Skin epidermis (tissue), 12 donors: ENCODE results near the gene DAZAP1.
A peak's percentile ranks its signal among the peaks of the same experiment; 100 is the strongest.
"Not testable (repeated sequence)": the region's sequence is repeated elsewhere in the genome, so short reads cannot be mapped to it uniquely, and the experiment has no call there.

Experiments
- H3K27ac ChIP-seq, 21 experiments: fragments of 200-600 bp; sonication (generic) in 11 of 21; one replicate each; pipeline ENCODE4 v1.5.0; 2020; ENCODE audit warnings: mild to moderate bottlenecking in 3 of 21, inconsistent platforms in 2 of 21, moderate library complexity in 2 of 21
- H3K4me3 ChIP-seq, 7 experiments: fragments of 200-600 bp; sonication (generic) in 2 of 7; one replicate each; pipeline ENCODE4 v1.5.0; 2020; ENCODE audit warnings: inconsistent platforms in 2 of 7, mild to moderate bottlenecking in 2 of 7, moderate library complexity in 1 of 7

The DAZAP1 gene

GRCh38 chr19:1466461-1467214 lies 59.3 kb downstream of the DAZAP1 start:
- H3K4me3 ChIP-seq = peak overlapping the region in 1 of 7 experiments; percentile 4

DNA sequence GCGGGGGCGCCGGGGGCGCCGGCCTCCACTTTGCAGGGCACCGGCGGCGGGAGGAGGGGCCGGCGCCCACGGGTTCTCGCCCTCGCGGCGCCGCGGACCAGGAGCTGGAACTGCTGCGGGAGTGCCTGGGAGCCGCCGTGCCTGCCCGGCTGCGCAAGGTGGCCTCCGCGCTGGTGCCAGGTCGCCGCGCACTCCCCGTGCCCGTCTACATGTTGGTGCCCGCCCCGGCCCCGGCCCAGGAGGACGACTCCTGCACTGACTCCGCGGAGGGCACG lies 59.8 kb downstream of the DAZAP1 start:
- peak overlapping the region in 1 of 7 experiments; percentile 4 for H3K4me3 ChIP-seq
- H3K27ac ChIP-seq = no peak overlapping the region

More at GRCh38 chr19:1466461-1467214, 59.3 kb downstream of the DAZAP1 start:
- no peak overlapping the region for H3K27ac ChIP-seq

DNA sequence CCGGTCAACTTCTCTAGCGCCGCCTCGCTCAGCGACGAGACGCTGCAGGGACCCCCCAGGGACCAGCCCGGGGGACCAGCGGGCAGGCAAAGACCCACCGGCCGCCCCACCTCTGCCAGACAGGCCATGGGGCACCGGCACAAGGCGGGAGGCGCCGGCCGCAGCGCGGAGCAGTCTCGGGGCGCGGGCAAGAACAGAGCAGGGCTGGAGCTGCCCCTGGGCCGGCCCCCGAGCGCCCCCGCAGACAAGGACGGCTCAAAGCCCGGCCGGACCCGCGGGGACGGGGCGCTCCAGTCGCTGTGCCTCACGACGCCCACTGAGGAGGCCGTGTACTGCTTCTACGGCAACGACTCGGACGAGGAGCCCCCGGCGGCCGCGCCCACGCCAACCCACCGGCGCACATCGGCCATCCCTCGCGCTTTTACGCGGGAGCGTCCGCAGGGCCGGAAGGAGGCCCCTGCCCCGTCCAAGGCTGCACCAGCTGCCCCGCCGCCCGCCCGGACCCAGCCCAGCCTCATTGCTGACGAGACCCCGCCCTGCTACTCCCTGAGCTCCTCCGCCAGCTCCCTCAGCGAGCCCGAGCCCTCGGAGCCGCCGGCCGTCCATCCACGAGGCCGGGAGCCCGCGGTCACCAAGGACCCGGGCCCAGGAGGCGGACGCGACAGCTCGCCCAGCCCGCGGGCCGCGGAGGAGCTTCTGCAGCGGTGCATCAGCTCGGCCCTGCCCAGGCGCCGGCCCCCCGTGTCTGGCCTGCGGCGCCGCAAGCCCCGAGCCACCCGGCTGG lies 60.3 kb downstream of the DAZAP1 start:
- Histone ChIP-seq H3K4me3 (peak overlapping the region in 2 of 7 experiments; percentile 4 to 14), H3K27ac (no peak overlapping the region)

GRCh38 chr19:1468274-1468820 lies 61.0 kb downstream of the DAZAP1 start:
- Histone ChIP-seq H3K27ac (no peak overlapping the region), H3K4me3 (peak overlapping the region in 3 of 7 experiments; percentile 0 to 41 (median 21))

GRCh38 chr19:1468821-1469254 lies 61.5 kb downstream of the DAZAP1 start:
- Histone ChIP-seq H3K4me3 (peak overlapping the region in 4 of 7 experiments; percentile 0 to 42 (median 31)), H3K27ac (no peak overlapping the region)

- Histone ChIP-seq H3K4me3 (peak overlapping the region; percentile 15 to 42 (median 27)), H3K27ac (peak overlapping the region in 1 of 21 experiments; percentile 12)
Observed at GRCh38 chr19:1469255-1470054, 62.1 kb downstream of the DAZAP1 start.

DNA sequence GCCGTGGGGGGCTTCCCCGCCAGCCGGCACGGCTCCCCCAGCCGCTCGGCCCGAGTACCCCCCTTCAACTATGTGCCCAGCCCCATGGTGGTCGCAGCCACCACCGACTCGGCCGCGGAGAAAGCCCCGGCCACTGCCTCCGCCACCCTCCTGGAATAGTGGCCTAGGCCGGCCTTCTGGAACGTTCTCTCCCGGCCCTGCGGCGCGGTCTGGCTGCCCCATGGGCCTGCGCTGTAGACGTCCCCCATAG lies 62.6 kb downstream of the DAZAP1 start:
- H3K4me3 ChIP-seq = peak overlapping the region; percentile 15 to 42 (median 27)
- H3K27ac ChIP-seq = peak overlapping the region in 1 of 21 experiments; percentile 12

DNA sequence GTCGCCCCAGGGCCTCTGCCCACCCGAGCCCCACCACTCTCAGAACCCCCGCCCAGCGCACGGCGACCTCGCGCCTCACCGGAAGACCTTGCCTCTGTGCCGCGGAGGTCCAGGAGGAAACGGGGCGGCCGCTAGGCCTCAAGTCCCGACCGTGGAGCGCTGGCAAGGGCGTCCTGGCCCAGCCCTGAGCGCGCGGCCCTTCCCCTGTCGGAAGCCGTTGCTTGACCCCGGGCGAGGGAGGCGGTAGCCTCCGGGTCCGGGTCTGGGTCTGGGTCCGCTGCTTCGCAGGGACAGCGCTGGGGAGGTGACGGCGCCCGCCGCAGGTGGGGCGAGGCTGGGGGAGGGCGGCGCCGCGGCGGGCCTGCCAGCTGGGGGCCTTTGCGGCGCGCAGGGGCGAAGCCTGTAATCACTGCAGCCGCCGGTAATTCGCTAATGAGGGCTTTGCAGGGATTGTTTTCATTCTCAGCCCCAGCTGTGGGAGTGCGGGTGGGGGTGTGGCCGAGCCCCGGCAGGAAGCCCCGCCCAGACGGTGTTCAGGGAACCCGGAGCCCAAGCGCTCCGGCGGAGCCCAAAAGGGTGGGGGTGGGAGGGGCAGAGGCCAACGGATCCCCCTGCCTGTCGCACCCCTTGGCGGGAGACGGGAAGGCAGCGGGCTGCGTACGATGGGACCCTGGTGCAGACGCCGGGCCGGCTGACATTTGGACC lies 63.1 kb downstream of the DAZAP1 start:
- Histone ChIP-seq H3K4me3 (peak overlapping the region; percentile 15 to 42 (median 27)), H3K27ac (peak overlapping the region in 2 of 21 experiments; percentile 12 to 18)

DNA sequence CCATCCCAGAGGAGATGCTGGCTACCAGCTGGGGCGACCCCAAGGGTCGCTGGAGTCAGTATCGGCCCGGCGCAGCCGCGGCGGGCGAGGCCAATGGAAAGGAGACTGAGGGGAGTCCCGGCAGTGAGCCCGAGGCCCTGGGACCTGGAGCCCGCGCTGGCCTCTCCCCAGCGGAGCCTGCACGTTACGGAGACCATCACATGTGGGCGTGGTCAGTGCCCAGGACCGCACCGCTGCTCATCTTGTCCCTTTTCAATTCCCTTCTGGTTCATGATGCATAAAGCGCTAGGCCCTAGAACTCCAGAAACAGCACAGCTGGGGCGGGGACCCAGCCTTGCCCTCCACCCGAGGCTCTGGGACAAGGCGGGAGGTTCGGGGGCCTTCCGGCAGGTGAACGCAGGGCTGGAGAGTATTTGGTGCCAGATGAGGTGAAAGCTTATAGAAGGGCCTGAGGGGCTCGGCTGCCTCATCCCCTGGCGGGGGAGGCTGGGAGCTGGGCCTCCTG lies 63.7 kb downstream of the DAZAP1 start:
- H3K27ac ChIP-seq = no peak overlapping the region
- peak overlapping the region; percentile 15 to 42 (median 27) for H3K4me3 ChIP-seq

DNA sequence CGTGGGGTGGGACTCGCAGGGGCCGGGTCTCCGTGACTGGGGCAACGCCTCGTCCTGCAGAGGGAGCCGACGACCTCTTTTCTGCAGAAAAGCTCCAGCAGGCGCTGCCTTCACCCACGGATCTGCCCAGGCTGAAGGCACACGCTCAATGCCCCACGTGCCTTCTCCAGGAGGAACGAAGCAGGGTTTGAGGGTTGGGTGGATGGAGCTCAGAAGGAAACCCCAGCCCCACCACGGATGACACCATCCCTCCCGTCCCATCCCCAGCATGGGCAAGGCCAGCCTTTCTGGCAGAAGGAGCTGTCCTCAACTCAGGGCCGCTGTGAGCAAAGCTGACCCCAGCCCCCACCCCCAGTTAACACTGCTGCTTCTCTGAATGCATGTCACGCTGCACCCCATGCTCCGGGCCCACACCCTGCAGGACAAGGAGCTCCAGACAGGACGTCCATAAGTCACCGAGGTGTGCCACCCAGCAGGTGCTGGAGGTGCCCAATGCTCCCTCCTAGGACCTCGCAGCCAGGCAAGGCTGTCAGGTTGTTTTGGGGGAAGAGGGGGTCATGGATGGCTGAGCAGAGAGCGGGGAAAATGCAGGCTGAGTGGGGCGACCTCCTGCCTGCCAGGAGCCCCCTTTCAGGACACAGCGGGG lies 64.3 kb downstream of the DAZAP1 start:
- Histone ChIP-seq H3K4me3 (peak overlapping the region in 1 of 7 experiments; percentile 41), H3K27ac (no peak overlapping the region)

GRCh38 chr19:1472231-1473084 lies 65.1 kb downstream of the DAZAP1 start:
- Histone ChIP-seq H3K4me3 (no peak overlapping the region), H3K27ac (no peak overlapping the region)

DNA sequence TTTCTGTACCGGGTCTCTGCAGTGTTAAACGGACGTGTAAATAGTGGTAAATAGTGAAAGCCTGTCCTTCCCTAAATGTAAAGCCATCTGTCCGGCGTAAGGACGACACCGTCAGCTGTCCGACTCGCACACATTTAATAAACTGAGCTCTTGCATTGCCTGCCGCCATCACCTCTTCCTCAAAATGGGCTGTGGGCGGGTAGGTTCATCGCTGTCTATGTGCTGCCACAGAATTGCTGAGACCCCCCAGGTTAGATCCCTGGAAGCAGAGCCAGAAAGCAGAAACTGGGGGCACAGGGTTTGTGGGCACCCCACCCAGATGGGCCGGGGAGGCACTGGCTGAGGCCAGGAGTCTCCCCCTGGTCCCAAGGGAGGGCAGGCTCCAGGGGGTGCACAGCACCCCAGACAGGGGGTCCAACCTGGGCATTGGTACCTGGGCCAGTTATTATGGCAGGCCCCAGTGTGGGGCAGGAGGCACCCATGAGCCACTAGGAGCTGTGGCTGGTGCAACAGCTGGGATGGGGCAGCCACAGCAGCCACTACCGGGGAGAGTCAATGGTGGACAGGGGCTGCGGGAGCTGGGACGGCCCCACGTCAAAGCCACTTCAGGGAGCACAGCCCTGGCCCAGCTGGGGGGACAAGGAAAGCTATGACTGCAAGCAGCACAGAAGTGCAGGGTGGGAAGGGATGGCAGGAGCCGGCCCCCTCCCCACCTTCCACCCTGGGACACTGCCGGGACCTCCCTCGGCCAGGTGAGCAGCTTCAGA lies 65.9 kb downstream of the DAZAP1 start:
- no peak overlapping the region for H3K27ac ChIP-seq

DNA sequence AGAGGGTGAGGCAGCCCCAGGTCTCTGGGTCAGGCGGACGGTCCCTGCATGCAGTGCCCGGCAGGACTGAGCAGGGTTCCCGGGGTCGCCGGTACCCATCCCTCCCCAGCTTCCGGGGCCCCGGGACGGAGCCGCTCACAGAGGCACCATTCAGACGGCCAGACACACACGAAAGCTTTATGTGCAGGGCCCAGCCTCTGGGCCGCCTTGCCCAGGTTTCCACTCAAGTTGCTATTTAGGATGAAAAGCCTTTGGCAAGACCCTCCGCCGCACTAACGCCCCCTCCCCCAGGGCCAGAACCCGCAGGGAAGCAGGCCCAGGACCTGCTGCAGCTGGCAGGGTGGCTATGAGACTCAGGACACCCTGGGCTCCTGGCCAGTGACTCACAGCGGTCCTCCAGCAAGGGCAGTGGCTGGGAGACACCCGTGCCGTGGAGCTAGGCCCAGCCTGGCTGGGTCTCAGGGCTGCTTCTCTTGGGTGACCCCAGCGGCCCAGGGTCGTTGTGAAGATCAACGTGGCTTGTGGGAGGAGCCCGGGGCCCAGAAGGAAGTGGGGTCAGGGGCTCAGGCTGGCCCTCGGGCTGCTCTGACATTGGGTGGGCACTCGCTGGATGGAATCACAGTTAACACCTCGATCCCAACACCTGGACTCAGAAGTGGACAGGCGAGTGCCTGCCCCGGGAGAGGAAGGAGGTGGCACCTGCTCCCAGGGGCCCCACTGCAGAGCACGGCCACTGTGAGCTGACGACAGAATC lies 66.8 kb downstream of the DAZAP1 start:
- Histone ChIP-seq H3K27ac (no peak overlapping the region), H3K4me3 (no peak overlapping the region)

More for the DNA sequence above, 65.9 kb downstream of the DAZAP1 start:
- no peak overlapping the region for H3K4me3 ChIP-seq

DNA sequence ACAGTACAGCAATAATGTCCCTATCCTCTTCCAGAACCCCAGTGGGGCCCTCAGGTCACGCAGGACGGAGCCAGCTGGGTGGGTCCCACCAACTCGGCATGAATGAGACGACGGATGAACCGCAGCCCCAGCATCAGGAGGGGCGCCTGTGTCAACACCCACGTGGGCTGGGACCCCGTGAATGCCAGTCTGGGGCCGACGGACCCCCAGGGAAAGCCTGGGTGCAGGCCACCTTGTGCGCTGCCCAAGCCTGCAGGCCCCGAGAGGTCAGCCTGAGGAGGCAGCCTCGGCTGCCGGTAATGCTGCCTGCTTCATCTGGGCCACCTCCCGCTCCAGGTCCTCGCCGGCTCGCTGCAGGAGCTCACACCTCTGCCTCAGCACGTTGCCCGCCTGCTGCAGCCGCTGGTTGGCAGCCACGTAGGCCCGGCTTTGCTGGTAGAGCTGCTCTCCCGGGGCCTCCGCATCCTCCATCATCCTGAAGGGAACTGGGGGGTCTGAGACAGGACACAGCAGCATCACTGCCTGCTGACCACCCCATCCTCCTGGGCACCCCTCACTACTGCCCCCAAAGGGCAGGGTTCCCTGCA lies 67.5 kb downstream of the DAZAP1 start:
- H3K27ac ChIP-seq = no peak overlapping the region
- no peak overlapping the region for H3K4me3 ChIP-seq

GRCh38 chr19:1475751-1476437 lies 68.5 kb downstream of the DAZAP1 start:
- H3K4me3 ChIP-seq = no peak overlapping the region

GRCh38 chr19:1477056-1477455 lies 69.7 kb downstream of the DAZAP1 start:
- H3K4me3 ChIP-seq, H3K27ac ChIP-seq: not testable (repeated sequence)

More at GRCh38 chr19:1475751-1476437, 68.5 kb downstream of the DAZAP1 start:
- no peak overlapping the region for H3K27ac ChIP-seq
